Measurements from ENCODE around the gene FBLL1. TPM values are rescaled to one million over a fixed set of nuclear protein-coding genes. Genes with fewer than 3 reads are reported as not detected.

FBLL1 gene
- total RNA-seq: 3.1 and 4.5 TPM in 2 replicates
- long read RNA-seq: 0 reads

GRCh38 chr5:168528521-168529373 is at the start of gene FBLL1:
Gene FBLL1, plus strand, starts transcription at chr5:168529305. Its CDS starts 200 bp downstream, at chr5:168529505.
- H3K9me3 Mint-ChIP-seq (ENCODE audit: low read depth): no peaks in the 10 kb centered on the region
- peak; percentile 67 for DNase-seq (ENCODE audit: low spot score, unreplicated experiment)
- H3K4me1 Mint-ChIP-seq (ENCODE audit: low read depth): no peaks in the 10 kb centered on the region
- H3K4me3 Mint-ChIP-seq (ENCODE audit: low read depth): peak within 1 kb of the TSS; percentile 70
- peak within 1 kb of the TSS; percentile 67 for H3K27ac Mint-ChIP-seq
- no peak for TF ChIP-seq CTCF (IDR thresholded peaks at IDR 0.05; ENCODE audit: unreplicated experiment)
- H3K27me3 Mint-ChIP-seq: peaks cover 45% of the 10 kb centered on the region
- no peaks in the 10 kb centered on the region for H3K36me3 Mint-ChIP-seq (ENCODE audit: insufficient read depth)

- TF ChIP-seq CTCF (IDR thresholded peaks at IDR 0.05; ENCODE audit: unreplicated experiment): no peak
- H3K36me3 Mint-ChIP-seq (ENCODE audit: insufficient read depth): no peaks in the 10 kb centered on the region
- DNase-seq (ENCODE audit: low spot score, unreplicated experiment): no peak
- no peak overlapping the region for H3K27ac Mint-ChIP-seq
- H3K27me3 Mint-ChIP-seq: no peaks in the 10 kb centered on the region
- no peaks in the 10 kb centered on the region for H3K4me1 Mint-ChIP-seq (ENCODE audit: low read depth)
- no peak overlapping the region for H3K4me3 Mint-ChIP-seq (ENCODE audit: low read depth)
- no peaks in the 10 kb centered on the region for H3K9me3 Mint-ChIP-seq (ENCODE audit: low read depth)
Measured at GRCh38 chr5:168480601-168481000, 48.5 kb upstream of the FBLL1 start.

- Mint-ChIP-seq H3K27me3 (no peaks in the 10 kb centered on the region), H3K27ac (no peak overlapping the region), H3K36me3 (ENCODE audit: insufficient read depth) (no peaks in the 10 kb centered on the region), H3K9me3 (ENCODE audit: low read depth) (no peaks in the 10 kb centered on the region), H3K4me1 (ENCODE audit: low read depth) (peaks cover 1% of the 10 kb centered on the region), H3K4me3 (ENCODE audit: low read depth) (no peak overlapping the region)
- TF ChIP-seq CTCF (IDR thresholded peaks at IDR 0.05; ENCODE audit: unreplicated experiment): no peak
- DNase-seq (ENCODE audit: low spot score, unreplicated experiment): no peak
Measured at GRCh38 chr5:168481330-168481788, 47.7 kb upstream of the FBLL1 start.

DNA sequence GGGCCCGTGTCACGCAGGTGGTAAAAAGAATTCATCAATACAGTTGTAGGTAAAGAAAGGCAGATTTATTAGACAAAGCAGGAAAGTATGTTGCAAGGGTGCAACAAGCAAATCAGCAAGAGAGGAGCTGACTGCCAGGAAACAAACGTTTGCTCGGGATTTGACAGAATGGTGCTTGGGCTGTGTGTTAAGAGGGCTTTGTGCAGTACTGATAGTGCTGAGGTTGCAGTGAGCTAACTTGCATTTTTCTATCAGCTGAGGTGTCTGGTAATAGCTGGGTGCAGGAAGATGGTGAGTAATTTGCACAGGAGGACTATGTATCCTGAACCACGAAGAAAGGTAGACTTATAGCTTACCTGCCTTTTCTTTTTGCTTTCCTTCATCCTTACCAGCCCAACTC is 46.7 kb upstream of the FBLL1 start:
- Mint-ChIP-seq H3K36me3 (ENCODE audit: insufficient read depth) (no peaks in the 10 kb centered on the region), H3K4me3 (ENCODE audit: low read depth) (no peak overlapping the region), H3K4me1 (ENCODE audit: low read depth) (peaks cover 6% of the 10 kb centered on the region), H3K27ac (peak overlapping the region; percentile 11), H3K27me3 (no peaks in the 10 kb centered on the region), H3K9me3 (ENCODE audit: low read depth) (no peaks in the 10 kb centered on the region)
- no peak for DNase-seq (ENCODE audit: low spot score, unreplicated experiment)
- TF ChIP-seq CTCF (IDR thresholded peaks at IDR 0.05; ENCODE audit: unreplicated experiment): no peak

DNA sequence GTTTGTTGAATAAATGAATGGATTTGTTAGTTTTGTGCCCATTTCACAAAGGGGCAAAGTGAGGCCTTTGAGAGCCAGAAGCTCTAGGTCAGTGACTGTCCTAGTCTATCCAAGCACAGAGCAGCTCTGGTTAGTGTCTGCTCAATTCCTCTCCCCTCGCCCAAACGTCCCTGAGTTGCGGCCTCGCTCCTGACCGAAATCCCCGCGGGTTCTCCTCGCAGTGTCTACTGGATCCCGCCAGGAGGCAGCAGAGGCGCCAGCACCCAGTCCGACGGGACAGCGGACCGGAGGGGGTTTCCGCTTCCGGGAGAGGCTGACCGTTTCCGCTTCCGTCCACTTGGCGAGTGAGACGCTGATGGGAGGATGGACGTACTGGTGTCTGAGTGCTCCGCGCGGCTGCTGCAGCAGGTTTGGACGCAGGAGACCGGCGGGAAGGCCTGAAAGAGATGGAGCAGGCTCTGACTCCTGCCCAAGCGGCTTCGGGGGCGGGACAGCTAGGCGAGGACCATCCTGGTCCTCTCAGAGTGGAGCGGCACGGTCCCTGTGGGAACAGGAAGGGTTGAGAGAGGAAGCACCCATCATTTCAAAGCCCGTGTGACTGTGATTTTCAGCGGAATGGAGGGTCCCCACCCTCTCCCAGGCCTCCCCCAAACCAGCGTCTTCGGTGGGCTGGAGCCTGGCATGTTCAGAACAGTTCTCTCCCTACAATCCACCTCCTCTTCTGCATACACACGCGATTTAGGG is 42.8 kb upstream of the FBLL1 start, which contains the start of gene RARS1:
Gene RARS1 (plus strand): TSS at position 336 of the 744 bp plus-strand sequence. CDS start 28 bp downstream, at position 364.
- peak within 1 kb of the TSS; percentile 96 for H3K4me3 Mint-ChIP-seq (ENCODE audit: low read depth)
- peaks cover 8% of the 10 kb centered on the region for H3K4me1 Mint-ChIP-seq (ENCODE audit: low read depth)
- peak; percentile 86 for DNase-seq (ENCODE audit: low spot score, unreplicated experiment)

More for the DNA sequence above, 42.8 kb upstream of the FBLL1 start, which contains the start of gene RARS1:
- peak; percentile 92 for TF ChIP-seq CTCF (IDR thresholded peaks at IDR 0.05; ENCODE audit: unreplicated experiment)
- Mint-ChIP-seq H3K27ac (peak within 1 kb of the TSS; percentile 96), H3K36me3 (ENCODE audit: insufficient read depth) (peaks cover 11% of the 10 kb centered on the region), H3K27me3 (no peaks in the 10 kb centered on the region), H3K9me3 (ENCODE audit: low read depth) (no peaks in the 10 kb centered on the region)
